H4 (cell line): Measurements from ENCODE around the gene CSTPP1. TPM values are rescaled to one million over a fixed set of nuclear protein-coding genes. Genes with fewer than 3 reads are reported as not detected.
"Not testable (repeated sequence)": the region's sequence is repeated elsewhere in the genome, so short reads cannot be mapped to it uniquely, and the experiment has no call there.

Experiments used
- DNase-seq: peaks from one replicate; pipeline ENCODE4 v3.0.0-alpha.2; 2015; ENCODE audit warnings: low spot score
- total RNA-seq: library from RNA; depleted of rRNA; stranded (reverse); fragments of >200 nt; shearing (Covaris generic); gene quantifications from 2 replicates; pipeline ENCODE4 v1.2.3, GENCODE V29; 2014

Gene CSTPP1
- total RNA-seq, 1 experiment from 2014 or later, result 22.8 TPM

DNA sequence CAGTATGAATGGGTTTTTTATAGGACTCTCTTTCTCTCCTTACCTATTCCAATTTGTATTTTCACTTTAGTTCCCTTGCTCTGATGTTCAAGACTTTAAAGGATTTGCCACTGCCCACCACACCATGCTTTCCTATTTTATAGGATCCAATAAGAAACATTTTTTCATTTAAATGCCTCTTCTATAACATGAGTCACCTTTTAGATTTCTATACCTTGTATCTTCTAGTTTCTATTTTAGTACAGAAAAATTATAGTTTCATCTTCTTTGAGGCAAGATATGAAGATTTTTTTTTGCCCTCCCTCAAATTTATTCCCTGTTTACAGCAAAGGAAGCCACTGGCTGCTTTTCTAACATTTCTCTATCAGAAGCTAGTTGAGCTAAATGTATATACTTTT lies 163.4 kb downstream of the CSTPP1 start:
- no peak for DNase-seq

DNA sequence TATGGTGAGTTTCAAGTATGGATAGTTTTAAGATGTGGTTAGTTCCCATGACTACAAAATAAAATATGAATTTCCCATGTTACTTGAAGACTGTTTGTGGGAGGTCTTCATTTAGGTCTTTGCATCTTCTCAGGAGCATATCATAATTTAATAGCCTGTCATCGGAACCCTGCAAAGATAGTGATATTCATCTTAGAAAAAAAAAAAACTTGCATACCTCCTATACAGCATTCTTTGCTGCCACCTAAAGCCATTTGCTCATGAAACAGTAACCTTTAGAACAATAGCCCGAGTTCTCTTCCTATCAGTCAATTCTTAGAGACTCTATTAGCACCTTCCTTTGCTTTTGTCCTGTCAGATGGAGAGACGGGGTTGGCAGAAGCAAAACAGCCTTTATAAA lies 164.8 kb downstream of the CSTPP1 start:
- DNase-seq, result no peak

DNA sequence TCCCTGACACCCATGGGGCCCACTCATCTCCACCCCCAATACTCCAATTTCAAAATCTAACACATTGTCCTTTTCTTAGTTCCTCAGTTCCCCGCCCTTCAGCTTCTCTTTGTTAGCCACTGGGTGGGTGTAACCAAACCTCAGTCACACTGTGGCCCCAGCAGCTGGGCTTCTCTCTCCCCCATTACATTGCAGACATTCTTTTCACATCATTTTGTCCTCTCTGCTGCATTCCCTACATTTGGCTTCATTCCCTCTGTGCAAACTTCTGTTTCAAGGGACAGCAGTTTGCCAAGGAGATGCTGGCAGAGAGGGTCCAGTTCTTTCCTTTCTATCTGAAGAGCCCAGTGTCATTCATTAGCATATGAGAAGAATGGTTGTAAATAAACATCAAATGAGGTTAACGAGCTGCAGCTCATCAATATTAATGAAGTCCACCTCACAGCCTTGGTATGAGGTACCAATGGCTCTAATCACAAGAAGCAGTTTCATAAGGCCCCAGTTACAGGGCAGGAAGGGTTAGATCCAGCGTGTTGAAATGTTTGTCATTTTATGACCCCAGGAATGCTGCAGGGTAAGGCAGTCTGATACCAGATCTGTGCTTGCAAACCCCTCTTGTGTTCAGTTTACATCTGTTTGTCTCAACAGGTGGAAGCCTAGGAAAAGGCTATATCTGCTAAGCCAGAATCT lies 167.8 kb downstream of the CSTPP1 start:
- DNase-seq, result no peak

DNA sequence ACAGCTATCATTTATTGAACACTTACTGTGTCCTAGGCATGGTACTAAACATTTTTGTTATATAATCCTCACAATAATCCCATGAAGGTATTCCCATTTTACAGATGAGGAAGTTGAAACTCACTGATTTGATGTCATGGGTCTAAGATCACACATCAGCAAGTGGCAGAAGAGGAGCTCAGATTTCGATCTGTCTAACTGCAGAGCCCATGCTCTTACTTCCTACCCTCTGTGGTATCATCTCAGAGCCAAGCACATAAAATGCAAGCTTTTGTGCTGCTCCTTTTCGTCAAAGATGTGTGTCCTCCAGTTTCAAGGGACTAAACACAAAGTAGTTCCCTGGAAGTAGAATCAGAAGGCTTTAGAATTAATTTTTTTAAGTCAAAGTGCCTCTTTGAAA lies 169.0 kb downstream of the CSTPP1 start:
- DNase-seq, result no peak

DNA sequence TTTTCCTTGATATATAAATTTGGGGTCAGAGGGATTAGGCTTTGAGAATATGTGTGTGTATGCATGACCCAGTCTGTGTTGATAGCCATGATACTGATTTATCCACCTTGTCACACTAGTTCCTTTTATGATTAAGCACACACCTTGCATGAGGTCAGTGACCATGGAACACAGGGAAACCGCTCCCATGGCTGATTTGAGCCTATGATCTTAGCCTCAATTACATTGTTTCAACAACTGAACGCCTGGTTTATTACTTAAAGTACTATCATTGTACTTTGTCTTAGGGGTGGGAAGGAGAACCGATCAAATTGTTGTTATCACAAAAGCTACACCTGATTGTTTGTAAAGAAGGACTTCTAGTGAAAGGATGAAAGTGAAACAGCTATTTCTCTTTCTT lies 169.4 kb downstream of the CSTPP1 start:
- DNase-seq, result no peak

DNA sequence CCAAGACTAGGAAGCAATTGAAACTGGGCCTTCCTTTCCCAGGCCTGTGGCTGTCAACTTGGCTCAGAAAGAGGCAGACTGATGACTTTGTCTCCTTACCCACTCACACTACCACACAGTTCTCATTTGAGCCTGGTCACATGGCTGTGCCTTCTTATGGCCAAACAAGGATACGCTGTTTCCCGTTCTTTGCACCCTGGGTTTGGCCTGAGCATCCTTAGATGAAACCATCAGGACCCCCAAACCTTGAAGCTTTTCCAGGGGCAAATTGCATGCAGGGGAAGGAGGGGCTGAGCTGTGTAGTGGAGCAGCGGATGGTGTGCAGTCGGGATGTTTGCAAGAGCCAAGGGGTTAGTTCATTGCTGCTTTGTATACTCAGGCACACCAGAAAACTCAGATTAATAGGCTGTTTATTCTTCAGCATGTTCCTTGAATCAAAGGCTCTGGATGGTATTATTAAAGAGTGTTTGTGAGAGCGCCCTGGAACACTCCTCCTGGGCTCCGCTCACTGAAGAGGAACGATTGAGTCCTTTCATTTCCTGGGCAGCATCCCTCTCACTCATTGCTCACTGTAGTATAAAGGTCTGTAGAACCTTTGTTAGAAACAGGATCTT lies 170.3 kb downstream of the CSTPP1 start:
- DNase-seq, result no peak

DNA sequence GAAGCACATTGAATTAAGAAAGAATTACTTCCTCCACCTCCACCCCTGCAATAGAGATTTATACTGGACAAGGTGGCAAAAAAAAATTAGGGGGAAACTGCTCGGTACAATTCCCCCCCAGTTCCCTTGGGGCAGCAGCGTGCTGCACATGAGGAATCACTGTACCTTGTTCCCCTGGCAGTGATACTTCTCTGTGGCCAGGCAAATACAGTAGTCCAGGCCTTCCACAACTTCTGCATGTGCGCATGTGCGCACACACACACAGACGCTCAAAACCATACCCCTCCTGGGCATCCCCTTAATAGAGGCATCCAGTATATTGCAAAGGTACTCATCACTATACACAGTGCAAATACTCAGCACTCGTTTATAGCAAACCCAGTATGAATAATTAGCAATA lies 171.2 kb downstream of the CSTPP1 start:
- DNase-seq, result no peak

DNA sequence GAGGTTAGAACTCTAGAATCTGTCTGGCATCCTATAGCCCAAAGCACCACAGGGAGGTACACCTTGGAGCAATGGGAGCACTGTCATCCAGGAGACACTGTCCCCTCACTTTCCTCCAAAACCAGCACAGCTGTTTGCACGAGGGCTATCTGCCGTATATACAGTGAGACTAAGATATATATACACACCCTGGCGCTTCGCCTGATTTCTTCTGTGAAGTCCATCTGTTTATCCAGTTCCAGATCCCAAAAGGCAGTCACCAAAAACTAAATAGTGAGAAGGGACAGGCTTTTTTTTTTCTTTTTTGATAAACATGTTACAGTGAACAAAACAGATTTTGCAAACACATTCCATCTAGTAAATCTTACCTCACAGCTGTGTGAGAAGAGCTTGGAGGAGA lies 171.7 kb downstream of the CSTPP1 start:
- no peak for DNase-seq

DNA sequence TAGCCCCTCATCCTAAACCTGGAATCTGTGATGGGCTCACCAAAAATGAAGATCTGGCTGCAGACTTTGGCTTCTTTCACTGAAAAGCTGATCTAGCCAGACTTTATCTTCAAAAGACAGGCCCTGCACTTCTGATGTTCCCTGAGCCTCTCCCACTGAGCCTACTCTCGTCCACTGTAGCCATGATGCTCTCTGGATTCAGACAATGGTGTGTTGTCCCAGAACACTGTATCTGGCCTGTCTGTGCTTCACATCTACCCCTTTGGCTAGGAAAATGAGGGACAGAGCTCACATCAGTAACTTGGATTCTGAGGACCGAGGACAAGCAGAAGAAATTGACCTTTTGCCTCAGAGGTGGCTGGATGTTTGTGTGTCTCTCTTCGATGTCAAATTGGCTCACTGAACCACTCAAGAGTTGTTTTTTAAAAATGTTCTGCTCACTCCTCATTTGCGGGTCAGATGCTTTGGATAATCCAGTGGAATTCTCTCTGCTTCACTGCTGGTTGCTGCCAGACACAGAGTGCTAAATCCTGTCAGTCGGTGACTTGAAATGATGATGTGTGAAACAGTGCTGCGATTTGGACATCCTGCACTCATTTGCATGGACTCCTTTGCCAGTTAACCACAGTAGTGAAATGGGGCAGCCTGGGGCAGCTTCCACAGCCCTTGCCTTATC lies 172.6 kb downstream of the CSTPP1 start:
- DNase-seq, result no peak

DNA sequence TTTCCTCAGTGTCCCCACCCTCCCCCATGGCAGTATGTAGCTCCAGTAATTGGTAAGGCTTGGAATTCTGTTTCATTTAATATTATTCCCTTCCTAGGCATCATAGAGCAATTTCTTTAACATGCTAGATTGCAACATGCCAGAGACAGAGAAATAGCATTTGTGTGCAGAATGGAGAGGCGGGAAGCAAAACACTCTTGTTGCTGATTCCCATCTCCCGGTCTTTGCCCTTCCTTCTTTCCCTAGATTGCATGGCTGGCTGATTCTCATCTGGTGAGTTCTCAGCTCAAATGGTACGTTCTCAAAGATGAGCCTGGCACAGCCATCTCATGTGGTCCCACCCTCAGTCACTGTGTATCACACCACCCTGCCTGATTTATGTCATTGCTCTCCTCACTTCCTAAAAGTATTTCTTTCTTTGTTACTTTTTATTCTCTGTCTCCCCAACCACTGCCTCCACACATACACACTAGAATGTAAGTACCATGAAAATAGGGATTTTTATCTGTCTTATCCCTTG lies 173.2 kb downstream of the CSTPP1 start:
- no peak for DNase-seq

DNA sequence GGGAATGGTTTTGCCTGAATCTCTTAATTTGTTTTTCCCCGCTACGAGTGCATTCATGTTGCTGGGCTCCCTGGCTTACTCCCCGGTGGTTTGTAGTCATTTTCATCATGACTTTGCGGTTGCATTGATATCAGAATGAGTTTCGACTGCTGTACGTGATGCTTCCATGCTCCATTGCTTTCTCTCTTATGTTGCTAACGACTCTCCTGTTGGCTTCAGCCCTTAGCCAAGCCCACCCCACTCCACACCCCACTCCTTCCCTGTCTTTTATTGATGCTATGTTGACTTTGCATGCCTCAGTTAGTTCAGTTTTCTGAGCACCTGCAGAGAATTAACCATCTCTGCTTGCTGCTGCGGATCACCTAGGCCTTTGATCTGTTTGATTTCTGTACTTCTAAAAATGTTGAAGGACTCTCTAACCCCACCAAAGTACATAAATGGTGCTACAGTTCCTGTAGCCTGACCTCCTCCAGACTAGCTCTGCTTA lies 174.8 kb downstream of the CSTPP1 start:
- DNase-seq, result no peak

DNA sequence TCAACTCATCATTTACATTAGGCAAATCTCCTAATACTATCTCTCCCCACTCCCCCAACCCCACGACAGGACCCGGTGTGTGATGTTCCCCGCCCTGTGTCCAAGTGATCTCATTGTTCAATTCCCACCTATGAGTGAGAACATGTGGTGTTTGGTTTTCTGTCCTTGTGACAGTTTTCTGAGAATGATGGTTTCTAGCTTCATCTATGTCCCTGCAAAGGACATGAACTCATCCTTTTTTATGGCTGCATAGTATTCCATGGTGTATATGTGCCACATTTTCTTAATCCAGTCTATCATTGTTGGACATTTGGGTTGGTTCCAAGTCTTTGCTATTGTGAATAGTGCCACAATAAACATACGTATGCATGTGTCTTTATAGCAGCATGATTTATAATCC lies 176.4 kb downstream of the CSTPP1 start:
- DNase-seq, result not testable (repeated sequence)

DNA sequence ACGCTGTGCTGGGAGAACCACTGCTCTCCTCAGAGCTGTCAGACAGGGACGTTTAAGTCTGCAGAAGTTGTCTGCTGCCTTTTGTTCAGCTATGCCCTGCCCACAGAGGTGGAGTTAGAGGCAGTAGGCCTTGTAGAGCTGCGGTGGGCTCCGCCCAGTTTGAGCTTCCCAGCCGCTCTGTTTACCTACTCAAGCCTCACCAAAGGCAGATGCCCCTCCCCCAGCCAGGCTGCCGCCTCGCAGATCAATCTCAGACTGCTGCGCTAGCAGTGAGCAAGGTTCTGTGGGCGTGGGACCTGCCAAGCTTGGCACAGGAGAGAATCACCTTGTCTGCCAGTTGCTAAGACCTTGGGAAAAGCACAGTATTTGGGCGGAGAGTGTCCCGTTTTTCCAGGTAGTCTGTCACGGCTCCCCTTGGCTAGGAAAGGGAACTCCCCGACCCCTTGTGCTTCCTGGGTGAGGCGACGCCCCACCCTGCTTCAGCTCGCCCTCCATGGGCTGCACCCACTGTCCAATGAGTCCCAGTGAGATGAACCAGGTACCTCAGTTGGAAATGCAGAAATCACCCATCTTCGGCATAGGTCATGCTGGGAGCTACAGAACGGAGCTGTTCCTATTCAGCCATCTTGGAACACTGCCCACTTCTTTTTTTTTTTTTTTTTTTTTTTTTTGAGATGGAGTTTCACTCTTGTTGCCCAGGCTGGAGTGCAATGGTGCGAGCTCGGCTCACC lies 182.6 kb downstream of the CSTPP1 start:
- DNase-seq, result not testable (repeated sequence)

DNA sequence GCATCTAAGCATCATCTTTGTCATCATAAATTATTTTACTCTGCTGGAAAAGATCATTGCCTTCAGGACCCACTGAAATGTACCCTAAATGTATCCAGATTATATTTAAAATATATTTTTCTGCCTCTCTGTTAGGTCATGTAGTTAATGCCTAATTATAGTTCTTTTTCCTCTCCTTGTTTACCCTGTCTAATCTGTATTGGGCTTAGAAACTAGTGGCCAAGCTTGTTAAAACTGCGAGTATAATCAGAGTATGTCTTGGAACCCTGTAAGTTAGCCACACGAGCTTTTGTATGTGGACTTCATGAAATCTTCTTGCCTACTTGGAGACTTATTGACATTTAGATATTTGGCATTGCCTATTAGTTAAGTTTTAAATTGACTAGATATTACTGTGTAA lies 184.5 kb downstream of the CSTPP1 start:
- no peak for DNase-seq

DNA sequence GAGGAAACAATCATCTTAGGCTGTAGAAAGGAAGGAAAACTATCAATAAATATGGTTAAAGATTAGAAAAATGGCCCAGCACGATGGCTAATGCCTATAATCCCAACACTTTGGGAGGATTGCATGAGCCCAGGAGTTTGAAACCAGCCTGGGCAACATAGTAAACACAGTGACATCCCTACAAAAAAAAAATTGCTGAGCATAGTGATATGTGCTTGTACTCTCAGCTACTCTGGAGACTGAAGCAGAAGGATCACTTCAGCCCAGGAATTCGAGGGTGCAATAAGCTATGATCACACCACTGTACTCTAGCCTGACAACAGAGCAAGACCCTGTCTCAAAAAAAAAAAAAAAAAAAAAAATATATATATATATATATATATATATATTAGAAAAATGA lies 185.2 kb downstream of the CSTPP1 start:
- no peak for DNase-seq

DNA sequence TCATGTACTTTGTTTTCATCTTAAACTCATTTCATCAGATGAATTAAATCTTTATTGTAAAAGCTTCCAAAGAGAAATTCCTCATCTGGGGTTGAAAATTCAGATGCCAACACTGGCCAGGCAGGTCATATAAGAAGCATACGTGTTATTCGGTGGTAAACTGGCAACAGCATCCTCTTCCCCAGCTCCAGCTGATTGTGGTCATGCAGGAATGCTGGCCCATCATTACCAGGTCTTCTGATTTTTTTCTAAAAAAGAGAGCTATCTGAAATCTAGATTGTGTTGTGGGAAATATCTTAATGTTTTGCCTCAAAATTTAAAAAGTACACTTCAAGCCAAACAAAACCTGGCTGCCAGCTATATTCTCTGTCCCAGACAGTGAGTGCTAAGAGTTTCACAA lies 186.5 kb downstream of the CSTPP1 start:
- no peak for DNase-seq

DNA sequence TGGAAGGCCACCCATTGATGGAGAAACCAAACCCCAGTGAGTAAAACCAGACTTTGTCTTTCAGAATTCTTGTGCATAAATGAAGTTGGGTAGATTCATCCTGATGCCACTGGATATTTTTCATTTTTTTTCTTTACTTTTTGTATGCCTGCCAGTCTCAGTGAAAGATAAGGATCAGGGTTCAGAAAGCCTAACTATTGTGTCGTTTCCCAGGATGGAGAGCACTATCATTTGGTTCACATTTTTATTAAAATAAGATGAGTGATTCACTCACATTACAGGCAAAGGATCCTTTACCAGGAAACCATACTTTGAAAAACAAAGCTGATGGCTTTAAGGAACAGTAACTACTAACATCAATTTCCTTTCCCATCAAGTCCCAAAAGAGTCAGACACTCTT lies 188.1 kb downstream of the CSTPP1 start:
- no peak for DNase-seq

DNA sequence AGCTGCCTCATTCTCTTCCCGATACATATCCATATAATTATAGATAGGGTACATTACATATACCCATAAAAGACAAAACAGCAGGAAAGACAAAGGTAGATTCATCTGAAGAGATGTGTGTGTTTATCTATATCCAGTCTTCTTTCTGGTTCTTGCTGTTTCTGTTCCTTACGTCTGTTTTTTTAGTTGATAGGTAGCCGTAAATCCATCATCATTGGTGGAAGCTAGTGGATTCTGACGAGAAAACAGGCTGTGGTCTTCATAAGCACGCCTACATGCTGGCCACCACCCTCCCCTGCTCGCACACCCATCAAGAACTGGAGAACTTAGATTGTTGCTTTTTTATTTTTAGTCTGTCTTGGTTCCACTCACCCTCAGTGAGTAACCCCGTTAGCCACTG lies 188.5 kb downstream of the CSTPP1 start:
- DNase-seq, result no peak

DNA sequence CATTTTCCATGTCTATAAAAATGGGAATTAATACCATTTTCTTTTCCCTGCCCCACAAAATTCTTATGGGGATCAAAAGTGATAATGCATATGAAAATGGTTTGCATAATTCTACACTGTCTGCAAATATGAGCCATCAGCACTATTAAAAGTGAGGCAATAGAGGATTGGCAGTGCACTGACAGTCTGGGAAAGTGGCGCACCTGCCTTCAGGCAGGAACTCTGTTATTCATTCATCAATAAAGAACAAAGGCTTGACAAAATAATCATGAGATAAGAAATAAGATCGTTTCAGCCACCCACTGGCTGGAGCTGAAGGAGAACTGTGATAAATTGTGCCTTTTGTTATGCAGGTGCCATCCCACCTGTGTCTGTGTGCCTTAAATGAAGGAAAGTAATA lies 190.7 kb downstream of the CSTPP1 start:
- no peak for DNase-seq

DNA sequence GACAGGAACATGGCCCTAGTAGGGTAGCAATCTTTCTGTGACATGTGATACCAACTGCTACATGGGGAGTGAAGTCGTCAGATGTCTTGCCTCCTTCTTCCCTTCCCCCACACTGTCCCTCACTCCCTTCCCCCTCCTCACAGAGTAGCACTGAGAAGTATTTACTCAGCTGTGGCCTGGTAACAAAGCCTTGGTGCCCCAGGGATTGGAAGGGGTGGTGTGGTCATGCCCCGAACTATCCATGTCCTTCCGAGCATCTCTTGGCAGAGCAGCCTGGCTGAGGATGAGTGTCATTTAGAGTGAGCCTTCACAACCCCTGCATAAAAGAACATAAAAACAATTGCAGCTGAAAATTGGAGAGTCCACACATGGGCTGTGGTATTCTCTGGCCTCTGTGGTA lies 194.0 kb downstream of the CSTPP1 start:
- no peak for DNase-seq

DNA sequence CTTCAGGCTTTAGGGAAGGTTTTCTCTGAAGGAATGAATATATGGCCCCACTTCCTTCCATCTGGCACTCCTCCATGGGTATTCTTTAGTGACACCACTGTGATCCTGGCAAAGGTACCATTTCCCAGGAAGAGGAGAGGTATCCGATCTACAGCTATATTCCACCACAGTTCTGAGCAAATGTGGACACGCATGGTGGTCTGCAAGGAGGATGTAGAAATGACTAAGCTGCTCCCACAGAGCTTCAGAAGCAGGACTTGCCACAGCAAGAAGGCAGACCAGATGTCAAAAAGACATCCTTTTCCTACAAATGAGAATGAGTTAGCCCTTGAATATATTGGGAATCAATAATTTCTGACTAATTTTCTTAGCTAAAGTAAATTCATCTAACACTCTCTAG lies 194.6 kb downstream of the CSTPP1 start:
- DNase-seq, result no peak

DNA sequence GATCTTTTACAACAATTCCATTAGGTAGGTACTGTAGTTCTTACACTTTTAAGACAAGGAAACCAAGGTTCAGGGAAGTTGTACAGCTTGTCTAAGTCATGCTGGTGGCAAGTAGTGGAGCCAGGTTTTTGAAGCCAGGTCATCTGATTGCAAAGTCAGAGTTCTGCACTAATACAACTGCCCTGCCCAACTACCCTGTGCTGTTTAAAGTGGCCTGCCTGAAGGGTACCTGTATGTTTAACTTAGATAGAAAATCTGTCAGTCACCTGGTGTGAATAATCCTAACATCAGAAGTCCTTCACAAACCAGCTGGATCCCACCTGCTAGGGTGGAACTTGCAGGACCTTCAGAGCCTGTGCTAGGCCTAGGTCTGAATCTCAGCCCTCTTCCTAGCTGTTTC lies 195.9 kb downstream of the CSTPP1 start:
- DNase-seq, result no peak
